ENCODE measurements around the gene KIF26B. TPM values are rescaled to one million over a fixed set of nuclear protein-coding genes. Genes with fewer than 3 reads are reported as not detected.

KIF26B gene
- polyA plus RNA-seq, 2 donors = 0.04 to 0.12 TPM

GRCh38 chr1:245512181-245512888, 357.6 kb downstream of the KIF26B start:
- H3K4me3 ChIP-seq (ENCODE audit: low read depth in 1 of 2, low read length in 2 of 2) = no peak overlapping the region
- peaks cover 0 to 4% of the 10 kb centered on the region in 2 donors for H3K9me3 ChIP-seq (ENCODE audit: control insufficient read depth in 2 of 2, insufficient read depth in 1 of 2, low read depth in 1 of 2, low read length in 1 of 2)
- H3K4me1 ChIP-seq (ENCODE audit: control insufficient read depth in 2 of 2, insufficient read depth in 2 of 2, low read length in 1 of 2) = no peaks in the 10 kb centered on the region
- H3K27me3 ChIP-seq (ENCODE audit: control insufficient read depth in 1 of 2, insufficient read depth in 2 of 2, low read length in 2 of 2) = no peaks in the 10 kb centered on the region
- WGBS, 2 donors = 32 to 46% methylated on average over 8 of the region's 8 CpGs
- H3K27ac ChIP-seq (ENCODE audit: low read depth in 2 of 2, low read length in 1 of 2) = no peak overlapping the region
- H3K36me3 ChIP-seq (ENCODE audit: control insufficient read depth in 2 of 2, insufficient read depth in 2 of 2, low read length in 1 of 2) = no peaks in the 10 kb centered on the region

- Histone ChIP-seq H3K27ac (ENCODE audit: low read depth in 2 of 2, low read length in 1 of 2) (no peak overlapping the region), H3K9me3 (ENCODE audit: control insufficient read depth in 2 of 2, insufficient read depth in 1 of 2, low read depth in 1 of 2, low read length in 1 of 2) (peaks cover 0 to 4% of the 10 kb centered on the region in 2 donors)
- WGBS, 2 donors = 62 to 66% methylated on average over 11 of the region's 11 CpGs
Measured at GRCh38 chr1:245512980-245513578, 358.3 kb downstream of the KIF26B start.

GRCh38 chr1:245516284-245516759, 361.5 kb downstream of the KIF26B start:
- H3K4me1 ChIP-seq (ENCODE audit: control insufficient read depth in 2 of 2, insufficient read depth in 2 of 2, low read length in 1 of 2) = no peaks in the 10 kb centered on the region
- 80 to 82% methylated on average over 12 of the region's 12 CpGs for WGBS, 2 donors

More at GRCh38 chr1:245512980-245513578, 358.3 kb downstream of the KIF26B start:
- no peaks in the 10 kb centered on the region for H3K27me3 ChIP-seq (ENCODE audit: control insufficient read depth in 1 of 2, insufficient read depth in 2 of 2, low read length in 2 of 2)
- H3K4me1 ChIP-seq (ENCODE audit: control insufficient read depth in 2 of 2, insufficient read depth in 2 of 2, low read length in 1 of 2) = no peaks in the 10 kb centered on the region
- H3K36me3 ChIP-seq (ENCODE audit: control insufficient read depth in 2 of 2, insufficient read depth in 2 of 2, low read length in 1 of 2) = no peaks in the 10 kb centered on the region
- no peak overlapping the region for H3K4me3 ChIP-seq (ENCODE audit: low read depth in 1 of 2, low read length in 2 of 2)

GRCh38 chr1:245520611-245521010, 365.8 kb downstream of the KIF26B start:
- WGBS, 2 donors = 80 to 88% methylated on average over 1 of the region's 1 CpG
- no peak overlapping the region for H3K4me3 ChIP-seq (ENCODE audit: low read depth in 1 of 2, low read length in 2 of 2)
- H3K27ac ChIP-seq (ENCODE audit: low read depth in 2 of 2, low read length in 1 of 2) = no peak overlapping the region
- no peaks in the 10 kb centered on the region for H3K4me1 ChIP-seq (ENCODE audit: control insufficient read depth in 2 of 2, insufficient read depth in 2 of 2, low read length in 1 of 2)
- no peaks in the 10 kb centered on the region for H3K36me3 ChIP-seq (ENCODE audit: control insufficient read depth in 2 of 2, insufficient read depth in 2 of 2, low read length in 1 of 2)
- no peaks in the 10 kb centered on the region for H3K27me3 ChIP-seq (ENCODE audit: control insufficient read depth in 1 of 2, insufficient read depth in 2 of 2, low read length in 2 of 2)
- no peaks in the 10 kb centered on the region for H3K9me3 ChIP-seq (ENCODE audit: control insufficient read depth in 2 of 2, insufficient read depth in 1 of 2, low read depth in 1 of 2, low read length in 1 of 2)

More at GRCh38 chr1:245516284-245516759, 361.5 kb downstream of the KIF26B start:
- Histone ChIP-seq H3K9me3 (ENCODE audit: control insufficient read depth in 2 of 2, insufficient read depth in 1 of 2, low read depth in 1 of 2, low read length in 1 of 2) (no peaks in the 10 kb centered on the region), H3K4me3 (ENCODE audit: low read depth in 1 of 2, low read length in 2 of 2) (no peak overlapping the region), H3K27me3 (ENCODE audit: control insufficient read depth in 1 of 2, insufficient read depth in 2 of 2, low read length in 2 of 2) (no peaks in the 10 kb centered on the region), H3K27ac (ENCODE audit: low read depth in 2 of 2, low read length in 1 of 2) (no peak overlapping the region), H3K36me3 (ENCODE audit: control insufficient read depth in 2 of 2, insufficient read depth in 2 of 2, low read length in 1 of 2) (no peaks in the 10 kb centered on the region)

- Histone ChIP-seq H3K36me3 (ENCODE audit: control insufficient read depth in 2 of 2, insufficient read depth in 2 of 2, low read length in 1 of 2) (no peaks in the 10 kb centered on the region), H3K27ac (ENCODE audit: low read depth in 2 of 2, low read length in 1 of 2) (no peak overlapping the region), H3K27me3 (ENCODE audit: control insufficient read depth in 1 of 2, insufficient read depth in 2 of 2, low read length in 2 of 2) (no peaks in the 10 kb centered on the region), H3K4me3 (ENCODE audit: low read depth in 1 of 2, low read length in 2 of 2) (no peak overlapping the region), H3K9me3 (ENCODE audit: control insufficient read depth in 2 of 2, insufficient read depth in 1 of 2, low read depth in 1 of 2, low read length in 1 of 2) (no peaks in the 10 kb centered on the region), H3K4me1 (ENCODE audit: control insufficient read depth in 2 of 2, insufficient read depth in 2 of 2, low read length in 1 of 2) (no peaks in the 10 kb centered on the region)
- WGBS, 2 donors = 94 to 96% methylated on average over 2 of the region's 2 CpGs
Measured at GRCh38 chr1:245526141-245526540, 371.4 kb downstream of the KIF26B start.

- H3K27me3 ChIP-seq (ENCODE audit: control insufficient read depth in 1 of 2, insufficient read depth in 2 of 2, low read length in 2 of 2) = no peaks in the 10 kb centered on the region
- no peak overlapping the region for H3K27ac ChIP-seq (ENCODE audit: low read depth in 2 of 2, low read length in 1 of 2)
- no peaks in the 10 kb centered on the region for H3K9me3 ChIP-seq (ENCODE audit: control insufficient read depth in 2 of 2, insufficient read depth in 1 of 2, low read depth in 1 of 2, low read length in 1 of 2)
- no peaks in the 10 kb centered on the region for H3K4me1 ChIP-seq (ENCODE audit: control insufficient read depth in 2 of 2, insufficient read depth in 2 of 2, low read length in 1 of 2)
- no peak overlapping the region for H3K4me3 ChIP-seq (ENCODE audit: low read depth in 1 of 2, low read length in 2 of 2)
- WGBS, 2 donors = 79 to 89% methylated on average over 7 of the region's 7 CpGs
- no peaks in the 10 kb centered on the region for H3K36me3 ChIP-seq (ENCODE audit: control insufficient read depth in 2 of 2, insufficient read depth in 2 of 2, low read length in 1 of 2)
Measured at GRCh38 chr1:245528258-245528635, 373.5 kb downstream of the KIF26B start.

GRCh38 chr1:245530937-245531336, 376.2 kb downstream of the KIF26B start:
- Histone ChIP-seq H3K27ac (ENCODE audit: low read depth in 2 of 2, low read length in 1 of 2) (no peak overlapping the region), H3K4me1 (ENCODE audit: control insufficient read depth in 2 of 2, insufficient read depth in 2 of 2, low read length in 1 of 2) (no peaks in the 10 kb centered on the region), H3K36me3 (ENCODE audit: control insufficient read depth in 2 of 2, insufficient read depth in 2 of 2, low read length in 1 of 2) (no peaks in the 10 kb centered on the region), H3K4me3 (ENCODE audit: low read depth in 1 of 2, low read length in 2 of 2) (no peak overlapping the region), H3K9me3 (ENCODE audit: control insufficient read depth in 2 of 2, insufficient read depth in 1 of 2, low read depth in 1 of 2, low read length in 1 of 2) (no peaks in the 10 kb centered on the region), H3K27me3 (ENCODE audit: control insufficient read depth in 1 of 2, insufficient read depth in 2 of 2, low read length in 2 of 2) (no peaks in the 10 kb centered on the region)
- 62 to 69% methylated on average over 2 of the region's 2 CpGs for WGBS, 2 donors

GRCh38 chr1:245537992-245538391, 383.2 kb downstream of the KIF26B start:
- Histone ChIP-seq H3K4me1 (ENCODE audit: control insufficient read depth in 2 of 2, insufficient read depth in 2 of 2, low read length in 1 of 2) (no peaks in the 10 kb centered on the region), H3K27me3 (ENCODE audit: control insufficient read depth in 1 of 2, insufficient read depth in 2 of 2, low read length in 2 of 2) (no peaks in the 10 kb centered on the region), H3K4me3 (ENCODE audit: low read depth in 1 of 2, low read length in 2 of 2) (no peak overlapping the region), H3K9me3 (ENCODE audit: control insufficient read depth in 2 of 2, insufficient read depth in 1 of 2, low read depth in 1 of 2, low read length in 1 of 2) (no peaks in the 10 kb centered on the region), H3K36me3 (ENCODE audit: control insufficient read depth in 2 of 2, insufficient read depth in 2 of 2, low read length in 1 of 2) (no peaks in the 10 kb centered on the region), H3K27ac (ENCODE audit: low read depth in 2 of 2, low read length in 1 of 2) (no peak overlapping the region)
- 84% methylated on average over 3 of the region's 3 CpGs for WGBS, 2 donors

GRCh38 chr1:245538671-245539070, 383.9 kb downstream of the KIF26B start:
- no peak overlapping the region for H3K27ac ChIP-seq (ENCODE audit: low read depth in 2 of 2, low read length in 1 of 2)
- no peaks in the 10 kb centered on the region for H3K4me1 ChIP-seq (ENCODE audit: control insufficient read depth in 2 of 2, insufficient read depth in 2 of 2, low read length in 1 of 2)
- no peaks in the 10 kb centered on the region for H3K27me3 ChIP-seq (ENCODE audit: control insufficient read depth in 1 of 2, insufficient read depth in 2 of 2, low read length in 2 of 2)
- H3K36me3 ChIP-seq (ENCODE audit: control insufficient read depth in 2 of 2, insufficient read depth in 2 of 2, low read length in 1 of 2) = no peaks in the 10 kb centered on the region
- WGBS, 2 donors = 90 to 94% methylated on average over 3 of the region's 3 CpGs
- H3K9me3 ChIP-seq (ENCODE audit: control insufficient read depth in 2 of 2, insufficient read depth in 1 of 2, low read depth in 1 of 2, low read length in 1 of 2) = no peaks in the 10 kb centered on the region
- H3K4me3 ChIP-seq (ENCODE audit: low read depth in 1 of 2, low read length in 2 of 2) = no peak overlapping the region

- no peak overlapping the region for H3K4me3 ChIP-seq (ENCODE audit: low read depth in 1 of 2, low read length in 2 of 2)
- no peaks in the 10 kb centered on the region for H3K4me1 ChIP-seq (ENCODE audit: control insufficient read depth in 2 of 2, insufficient read depth in 2 of 2, low read length in 1 of 2)
- WGBS, 2 donors = 87 to 91% methylated on average over 14 of the region's 14 CpGs
- H3K9me3 ChIP-seq (ENCODE audit: control insufficient read depth in 2 of 2, insufficient read depth in 1 of 2, low read depth in 1 of 2, low read length in 1 of 2) = no peaks in the 10 kb centered on the region
- no peaks in the 10 kb centered on the region for H3K36me3 ChIP-seq (ENCODE audit: control insufficient read depth in 2 of 2, insufficient read depth in 2 of 2, low read length in 1 of 2)
- no peak overlapping the region for H3K27ac ChIP-seq (ENCODE audit: low read depth in 2 of 2, low read length in 1 of 2)
- H3K27me3 ChIP-seq (ENCODE audit: control insufficient read depth in 1 of 2, insufficient read depth in 2 of 2, low read length in 2 of 2) = no peaks in the 10 kb centered on the region
Measured at GRCh38 chr1:245541369-245541768, 386.6 kb downstream of the KIF26B start.
